MM.1S (cell line): ENCODE results near the gene MSI2.

Source experiments
- DNase-seq: peaks from one replicate; pipeline ENCODE4 v3.0.0-alpha.2; 2015
- H2AFZ ChIP-seq: fragments of 300-600 bp; sonication (generic); 2 replicates; pipeline ENCODE4 v1.6.0; 2016; ENCODE audit warnings: antibody characterized with exemption, low read length
- H3F3A ChIP-seq: fragments of 300-600 bp; sonication (generic); 2 replicates; pipeline ENCODE4 v1.6.1; 2016; ENCODE audit warnings: mild to moderate bottlenecking, antibody characterized with exemption, low read length, moderate library complexity, mixed read lengths; ENCODE audit not compliant: insufficient read depth
- H3K27ac ChIP-seq: fragments of 300-600 bp; sonication (generic); 2 replicates; pipeline ENCODE4 v1.5.1; 2016; ENCODE audit warnings: mild to moderate bottlenecking, low read length
- H3K27me3 ChIP-seq: fragments of 300-600 bp; sonication (generic); replicated peaks from 2 replicates; pipeline ENCODE4 v1.6.0; 2016; ENCODE audit warnings: low read length; ENCODE audit not compliant: insufficient read depth
- H3K36me3 ChIP-seq: fragments of 300-600 bp; sonication (generic); replicated peaks from 2 replicates; pipeline ENCODE4 v1.6.1; 2016; ENCODE audit warnings: mild to moderate bottlenecking, low read length, mixed read lengths; ENCODE audit not compliant: insufficient read depth
- H3K4me1 ChIP-seq: fragments of 300-600 bp; sonication (generic); 2 replicates; pipeline ENCODE4 v1.6.1; 2016; ENCODE audit warnings: low read length, mixed read lengths
- H3K4me2 ChIP-seq: fragments of 300-600 bp; sonication (generic); 2 replicates; pipeline ENCODE4 v1.6.0; 2016; ENCODE audit warnings: low read depth, low read length
- H3K4me3 ChIP-seq: fragments of 300-600 bp; sonication (generic); 2 replicates; pipeline ENCODE4 v1.5.1; 2016; ENCODE audit warnings: low read length, mixed read lengths
- H3K79me2 ChIP-seq: fragments of 300-600 bp; sonication (generic); 2 replicates; pipeline ENCODE4 v1.6.1; 2016; ENCODE audit warnings: mixed run types, low read length, mixed read lengths
- H3K9ac ChIP-seq: fragments of 300-600 bp; sonication (generic); 2 replicates; pipeline ENCODE4 v1.6.1; 2016; ENCODE audit warnings: low read length, mixed read lengths
- H3K9me2 ChIP-seq: fragments of 300-600 bp; sonication (generic); replicated peaks from 2 replicates; pipeline ENCODE4 v1.6.1; 2016; ENCODE audit warnings: mild to moderate bottlenecking, low read length, mixed read lengths; ENCODE audit not compliant: insufficient read depth
- H3K9me3 ChIP-seq: fragments of 300-600 bp; sonication (generic); replicated peaks from 2 replicates; pipeline ENCODE4 v1.6.1; 2016; ENCODE audit warnings: mild to moderate bottlenecking, low read length, mixed read lengths; ENCODE audit not compliant: insufficient read depth
- H4K20me1 ChIP-seq: fragments of 300-600 bp; sonication (generic); 2 replicates; pipeline ENCODE4 v1.6.1; 2016; ENCODE audit warnings: mild to moderate bottlenecking, low read length, moderate library complexity, mixed read lengths; ENCODE audit not compliant: insufficient read depth
- EZH2 ChIP-seq: fragments of 300-600 bp; sonication (generic); optimal IDR thresholded peaks from 2 replicates; pipeline ENCODE3; 2017; ENCODE audit warnings: low read depth, mild to moderate bottlenecking, antibody characterized with exemption, low read length, mixed read lengths
- EZH2phosphoT487 ChIP-seq: fragments of 300-600 bp; sonication (generic); IDR thresholded peaks from 2 replicates; pipeline ENCODE4 v1.6.1; 2018; ENCODE audit warnings: antibody characterized with exemption, low read length
- TF ChIP-seq, protein P1 (sequence below): fragments of 300-600 bp; sonication (generic); IDR thresholded peaks from 2 replicates; pipeline ENCODE4 v1.5.1; 2016; ENCODE audit warnings: antibody characterized with exemption, low read length, mixed read lengths

The MSI2 gene

GRCh38 chr17:57429966-57430365, 173.6 kb downstream of the MSI2 start:
- H3K36me3 ChIP-seq: no peaks in the 10 kb centered on the region
- H2AFZ ChIP-seq: no peak overlapping the region
- no peaks in the 10 kb centered on the region for H3K9me2 ChIP-seq
- H4K20me1 ChIP-seq: no peaks in the 10 kb centered on the region
- peaks cover 91% of the 10 kb centered on the region for H3K79me2 ChIP-seq
- H3K9me3 ChIP-seq: no peaks in the 10 kb centered on the region
- no peak for DNase-seq
- no peak overlapping the region for H3K27ac ChIP-seq
- H3K4me2 ChIP-seq: no peak overlapping the region
- H3K4me1 ChIP-seq: peaks cover 10% of the 10 kb centered on the region
- TF ChIP-seq, protein P1, sequence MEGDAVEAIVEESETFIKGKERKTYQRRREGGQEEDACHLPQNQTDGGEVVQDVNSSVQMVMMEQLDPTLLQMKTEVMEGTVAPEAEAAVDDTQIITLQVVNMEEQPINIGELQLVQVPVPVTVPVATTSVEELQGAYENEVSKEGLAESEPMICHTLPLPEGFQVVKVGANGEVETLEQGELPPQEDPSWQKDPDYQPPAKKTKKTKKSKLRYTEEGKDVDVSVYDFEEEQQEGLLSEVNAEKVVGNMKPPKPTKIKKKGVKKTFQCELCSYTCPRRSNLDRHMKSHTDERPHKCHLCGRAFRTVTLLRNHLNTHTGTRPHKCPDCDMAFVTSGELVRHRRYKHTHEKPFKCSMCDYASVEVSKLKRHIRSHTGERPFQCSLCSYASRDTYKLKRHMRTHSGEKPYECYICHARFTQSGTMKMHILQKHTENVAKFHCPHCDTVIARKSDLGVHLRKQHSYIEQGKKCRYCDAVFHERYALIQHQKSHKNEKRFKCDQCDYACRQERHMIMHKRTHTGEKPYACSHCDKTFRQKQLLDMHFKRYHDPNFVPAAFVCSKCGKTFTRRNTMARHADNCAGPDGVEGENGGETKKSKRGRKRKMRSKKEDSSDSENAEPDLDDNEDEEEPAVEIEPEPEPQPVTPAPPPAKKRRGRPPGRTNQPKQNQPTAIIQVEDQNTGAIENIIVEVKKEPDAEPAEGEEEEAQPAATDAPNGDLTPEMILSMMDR: no peak
- no peak for TF ChIP-seq EZH2
- no peak for TF ChIP-seq EZH2phosphoT487
- H3K9ac ChIP-seq: no peak overlapping the region
- no peaks in the 10 kb centered on the region for H3F3A ChIP-seq
- no peak overlapping the region for H3K4me3 ChIP-seq
- no peaks in the 10 kb centered on the region for H3K27me3 ChIP-seq

GRCh38 chr17:57431415-57431814, 175.1 kb downstream of the MSI2 start:
- Histone ChIP-seq H4K20me1 (no peaks in the 10 kb centered on the region), H3F3A (no peaks in the 10 kb centered on the region), H3K9ac (no peak overlapping the region), H3K27me3 (no peaks in the 10 kb centered on the region), H3K4me1 (no peaks in the 10 kb centered on the region), H3K27ac (no peak overlapping the region), H2AFZ (no peak overlapping the region), H3K79me2 (peaks cover 90% of the 10 kb centered on the region), H3K4me2 (no peak overlapping the region), H3K9me3 (no peaks in the 10 kb centered on the region), H3K9me2 (no peaks in the 10 kb centered on the region), H3K4me3 (no peak overlapping the region), H3K36me3 (no peaks in the 10 kb centered on the region)
- no peak for DNase-seq
- no peak for TF ChIP-seq EZH2phosphoT487
- no peak for TF ChIP-seq EZH2

- Histone ChIP-seq H3K9me3 (no peaks in the 10 kb centered on the region), H3K9me2 (no peaks in the 10 kb centered on the region), H3K4me3 (no peak overlapping the region), H3K36me3 (no peaks in the 10 kb centered on the region), H3K9ac (no peak overlapping the region), H3F3A (no peaks in the 10 kb centered on the region), H3K79me2 (peaks cover 87% of the 10 kb centered on the region), H4K20me1 (no peaks in the 10 kb centered on the region), H3K27me3 (no peaks in the 10 kb centered on the region), H3K4me2 (no peak overlapping the region), H3K4me1 (no peaks in the 10 kb centered on the region), H3K27ac (no peak overlapping the region), H2AFZ (no peak overlapping the region)
- TF ChIP-seq EZH2phosphoT487 (no peak), EZH2 (no peak)
- TF ChIP-seq, protein P1: no peak
- DNase-seq: no peak
Measured at GRCh38 chr17:57432507-57433277, 176.4 kb downstream of the MSI2 start.

- Histone ChIP-seq H3K36me3 (no peaks in the 10 kb centered on the region), H3K4me3 (no peak overlapping the region), H3K4me2 (no peak overlapping the region), H3K9ac (no peak overlapping the region), H4K20me1 (no peaks in the 10 kb centered on the region), H3K79me2 (peaks cover 89% of the 10 kb centered on the region), H3K9me3 (no peaks in the 10 kb centered on the region), H3F3A (no peaks in the 10 kb centered on the region), H3K4me1 (no peaks in the 10 kb centered on the region), H2AFZ (no peak overlapping the region), H3K27me3 (no peaks in the 10 kb centered on the region), H3K27ac (no peak overlapping the region), H3K9me2 (no peaks in the 10 kb centered on the region)
- TF ChIP-seq EZH2 (no peak), EZH2phosphoT487 (no peak)
- TF ChIP-seq, protein P1: no peak
- no peak for DNase-seq
Measured at GRCh38 chr17:57433452-57433851, 177.1 kb downstream of the MSI2 start.
